Gastrocnemius medialis (tissue), 4 donors: ENCODE measurements around the gene NTN3. TPM values are rescaled to one million over a fixed set of nuclear protein-coding genes. Genes with fewer than 3 reads are reported as not detected.
A peak's percentile ranks its signal among the peaks of the same experiment; 100 is the strongest.

Experiments used
- ATAC-seq, 2 donors: fragments of 150-250 bp; one replicate each; pipeline ENCODE4 v1.9.1; 2016
- DNase-seq, 2 donors: peaks; one replicate each; pipeline ENCODE4 v3.0.0-alpha.2; 2019
- H3K27ac ChIP-seq, 4 donors: fragments of 200-600 bp; sonication (generic); 1 replicate in 1 of 4; 2 replicates in 3 of 4; pipeline ENCODE4 v1.5.1; 2016 to 2018; ENCODE audit warnings: mild to moderate bottlenecking in 2 of 4, moderate library complexity in 1 of 4
- H3K27me3 ChIP-seq, 3 donors: fragments of 200-600 bp; sonication (generic) in 2 of 3; 1 replicate in 1 of 3; 2 replicates in 2 of 3; pipeline versions ENCODE4 v1.5.1 to v1.6.0; 2016 to 2019; ENCODE audit warnings: mild to moderate bottlenecking in 1 of 3, moderate library complexity in 1 of 3
- H3K36me3 ChIP-seq, 2 donors: fragments of 200-600 bp; sonication (generic) in 1 of 2; one replicate each; pipeline ENCODE4 v1.5.1; 2017 to 2018
- H3K4me1 ChIP-seq, 2 donors: fragments of 200-600 bp; sonication (generic) in 1 of 2; one replicate each; pipeline ENCODE4 v1.5.1; 2016 to 2017; ENCODE audit warnings: mild to moderate bottlenecking in 2 of 2
- H3K4me3 ChIP-seq, 4 donors: fragments of 200-600 bp; sonication (generic) in 3 of 4; 1 replicate in 1 of 4; 2 replicates in 3 of 4; pipeline ENCODE4 v1.5.1; 2016 to 2019; ENCODE audit warnings: mild to moderate bottlenecking in 2 of 4
- H3K9me3 ChIP-seq, 3 donors: fragments of 200-600 bp; sonication (generic) in 2 of 3; 1 replicate in 1 of 3; 2 replicates in 2 of 3; pipeline ENCODE4 v1.5.1; 2016 to 2019
- POLR2A ChIP-seq, 2 donors: fragments of 450-650 bp; IDR thresholded peaks; one replicate each; pipeline ENCODE4 v1.6.1; 2017; ENCODE audit warnings: antibody characterized with exemption in 2 of 2, mild to moderate bottlenecking in 2 of 2, moderate library complexity in 2 of 2
- in situ Hi-C, 4 donors: fragments of 200-750 bp; cut with MboI; loops; one replicate each; pipeline versions ENCODE4 v1.15.0 to v1.8.0; 2017; ENCODE audit warnings: low sequenced_read_pairs in 4 of 4
- intact Hi-C: fragments of 100-400 bp; cut with DNase I; formaldehyde crosslinking; loops from one replicate; pipeline ENCODE4 v1.15.1; 2023; ENCODE audit warnings: low total_unique reads
- total RNA-seq, 4 donors: library from RNA; depleted of rRNA; stranded (reverse); fragments of >200 nt; gene quantifications; one replicate each; pipeline versions ENCODE4 v1.1.0 to v1.2.3, GENCODE V29; 2016
- TF ChIP-seq, protein P1 (sequence below), 5 experiments: fragments of 450-650 bp in 3 of 5; fragments of 200-600 bp in 2 of 5; sonication (generic) in 2 of 5; IDR thresholded peaks in 4 of 5; conservative IDR thresholded peaks in 1 of 5; 1 replicate in 4 of 5; 2 replicates in 1 of 5; pipeline ENCODE4 v1.5.1; 2016 to 2019; ENCODE audit warnings: antibody characterized with exemption in 5 of 5, mild to moderate bottlenecking in 3 of 5, moderate library complexity in 3 of 5

Gene NTN3
- total RNA-seq, 4 donors from 2014 or later, result not detected

- DNase-seq, result no peak
- Histone ChIP-seq H3K4me3 (no peak overlapping the region), H3K27ac (no peak overlapping the region), H3K4me1 (peaks cover 28 to 41% of the 10 kb centered on the region in 2 donors), H3K9me3 (no peaks in the 10 kb centered on the region), H3K27me3 (peaks cover 36 to 46% (median 39%) of the 10 kb centered on the region in 3 donors), H3K36me3 (no peaks in the 10 kb centered on the region)
- in situ Hi-C loops (no loop called here), intact Hi-C loops (loop anchor here (2.0 kb wide), 1 partner anchor 14 kb away; no protein-coding TSS in a partner anchor)
- ATAC-seq, result no peak
- TF ChIP-seq, protein P1, sequence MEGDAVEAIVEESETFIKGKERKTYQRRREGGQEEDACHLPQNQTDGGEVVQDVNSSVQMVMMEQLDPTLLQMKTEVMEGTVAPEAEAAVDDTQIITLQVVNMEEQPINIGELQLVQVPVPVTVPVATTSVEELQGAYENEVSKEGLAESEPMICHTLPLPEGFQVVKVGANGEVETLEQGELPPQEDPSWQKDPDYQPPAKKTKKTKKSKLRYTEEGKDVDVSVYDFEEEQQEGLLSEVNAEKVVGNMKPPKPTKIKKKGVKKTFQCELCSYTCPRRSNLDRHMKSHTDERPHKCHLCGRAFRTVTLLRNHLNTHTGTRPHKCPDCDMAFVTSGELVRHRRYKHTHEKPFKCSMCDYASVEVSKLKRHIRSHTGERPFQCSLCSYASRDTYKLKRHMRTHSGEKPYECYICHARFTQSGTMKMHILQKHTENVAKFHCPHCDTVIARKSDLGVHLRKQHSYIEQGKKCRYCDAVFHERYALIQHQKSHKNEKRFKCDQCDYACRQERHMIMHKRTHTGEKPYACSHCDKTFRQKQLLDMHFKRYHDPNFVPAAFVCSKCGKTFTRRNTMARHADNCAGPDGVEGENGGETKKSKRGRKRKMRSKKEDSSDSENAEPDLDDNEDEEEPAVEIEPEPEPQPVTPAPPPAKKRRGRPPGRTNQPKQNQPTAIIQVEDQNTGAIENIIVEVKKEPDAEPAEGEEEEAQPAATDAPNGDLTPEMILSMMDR (IDR thresholded peaks at IDR 0.05 in 4 of 5, conservative IDR thresholded peaks at IDR 0.05 in 1 of 5), result no peak
- no peak for TF ChIP-seq POLR2A (IDR thresholded peaks at IDR 0.05)
These were observed 1.4 kb downstream of the NTN3 start for GRCh38 chr16:2472488-2472864.

- ATAC-seq (no peak), DNase-seq (no peak)
- Histone ChIP-seq H3K27ac (no peak overlapping the region), H3K4me1 (peaks cover 26 to 41% of the 10 kb centered on the region in 2 donors), H3K4me3 (no peak overlapping the region), H3K36me3 (no peaks in the 10 kb centered on the region), H3K27me3 (peaks cover 36 to 46% (median 39%) of the 10 kb centered on the region in 3 donors), H3K9me3 (no peaks in the 10 kb centered on the region)
- intact Hi-C loops (loop anchor here (2.0 kb wide), 1 partner anchor 14 kb away; no protein-coding TSS in a partner anchor), in situ Hi-C loops (no loop called here)
- no peak for TF ChIP-seq POLR2A (IDR thresholded peaks at IDR 0.05)
- TF ChIP-seq, protein P1 (IDR thresholded peaks at IDR 0.05 in 4 of 5, conservative IDR thresholded peaks at IDR 0.05 in 1 of 5), result no peak
These were observed 1.9 kb downstream of the NTN3 start for GRCh38 chr16:2472885-2473445.

DNA sequence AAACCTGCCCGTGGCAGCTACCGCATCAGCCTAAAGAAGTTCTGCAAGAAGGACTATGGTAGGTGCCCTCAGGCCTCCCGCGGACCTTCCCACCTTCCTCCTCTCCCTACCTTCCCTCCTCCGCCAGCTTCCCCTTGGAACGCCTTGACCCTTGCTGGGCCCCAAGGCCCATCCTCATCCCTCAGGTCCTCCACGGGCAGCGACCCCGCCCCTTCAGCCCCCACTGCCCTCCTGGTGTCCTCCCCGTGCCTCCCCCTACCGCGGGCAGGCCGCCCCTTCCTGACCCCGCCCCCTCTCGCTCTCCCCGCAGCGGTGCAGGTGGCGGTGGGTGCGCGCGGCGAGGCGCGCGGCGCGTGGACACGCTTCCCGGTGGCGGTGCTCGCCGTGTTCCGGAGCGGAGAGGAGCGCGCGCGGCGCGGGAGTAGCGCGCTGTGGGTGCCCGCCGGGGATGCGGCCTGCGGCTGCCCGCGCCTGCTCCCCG, 2.4 kb downstream of the NTN3 start:
- Histone ChIP-seq H3K27ac (no peak overlapping the region), H3K27me3 (peaks cover 36 to 43% (median 39%) of the 10 kb centered on the region in 3 donors), H3K4me1 (peaks cover 21 to 37% of the 10 kb centered on the region in 2 donors), H3K36me3 (no peaks in the 10 kb centered on the region), H3K9me3 (no peaks in the 10 kb centered on the region), H3K4me3 (peak overlapping the region in 1 of 4 donors; percentile 27)
- TF ChIP-seq POLR2A (IDR thresholded peaks at IDR 0.05), result no peak
- TF ChIP-seq, protein P1 (IDR thresholded peaks at IDR 0.05 in 4 of 5, conservative IDR thresholded peaks at IDR 0.05 in 1 of 5), result no peak
- intact Hi-C loops (loop anchor here (2.0 kb wide), 1 partner anchor 13 kb away; no protein-coding TSS in a partner anchor), in situ Hi-C loops (no loop called here)
- ATAC-seq (no peak), DNase-seq (no peak)

- Histone ChIP-seq H3K27ac (peak overlapping the region; percentile 81 to 91 (median 86)), H3K4me3 (peak overlapping the region; percentile 66 to 87 (median 72)), H3K36me3 (no peaks in the 10 kb centered on the region), H3K9me3 (no peaks in the 10 kb centered on the region), H3K4me1 (peaks cover 17 to 30% of the 10 kb centered on the region in 2 donors), H3K27me3 (peaks cover 36 to 38% (median 38%) of the 10 kb centered on the region in 3 donors)
- in situ Hi-C loops, result no loop called here
- ATAC-seq (peak; percentile 54 to 59), DNase-seq (no peak)
- intact Hi-C loops, result loop anchor here (1.0 to 2.0 kb wide), 2 partner anchors 13 to 27 kb away; no protein-coding TSS in a partner anchor
- peak in 1 of 2 donors; percentile 11 for TF ChIP-seq POLR2A (IDR thresholded peaks at IDR 0.05)
- TF ChIP-seq, protein P1 (IDR thresholded peaks at IDR 0.05 in 4 of 5, conservative IDR thresholded peaks at IDR 0.05 in 1 of 5), result peak in 4 of 5 experiments; percentile 19 to 67 (median 34)
These were observed 3.1 kb downstream of the NTN3 start for GRCh38 chr16:2473999-2474876.
